KMS-11 (cell line): Measurements from ENCODE around the gene ITPR2.

ENCODE experiments used
- H2AFZ ChIP-seq: fragments of 200-600 bp; sonication (generic); 2 replicates; pipeline ENCODE4 v1.6.1; 2016; ENCODE audit warnings: antibody characterized with exemption, mixed run types, low read depth
- H3K27ac ChIP-seq: fragments of 200-600 bp; sonication (generic); 2 replicates; pipeline ENCODE4 v1.6.1; 2016; ENCODE audit warnings: mild to moderate bottlenecking, mixed run types
- H3K27me3 ChIP-seq: fragments of 200-600 bp; sonication (generic); 2 replicates; pipeline ENCODE4 v1.6.1; 2017; ENCODE audit warnings: mild to moderate bottlenecking, low read depth, mixed run types, moderate library complexity; ENCODE audit not compliant: insufficient read depth
- H3K36me3 ChIP-seq: fragments of 200-600 bp; sonication (generic); 2 replicates; pipeline ENCODE4 v1.6.1; 2017; ENCODE audit warnings: mild to moderate bottlenecking, mixed run types; ENCODE audit not compliant: insufficient read depth
- H3K4me1 ChIP-seq: fragments of 200-600 bp; sonication (generic); 2 replicates; pipeline ENCODE4 v1.6.1; 2016; ENCODE audit warnings: mild to moderate bottlenecking, low read depth, mixed run types; ENCODE audit not compliant: poor library complexity, severe bottlenecking
- H3K4me2 ChIP-seq: fragments of 200-600 bp; sonication (generic); 2 replicates; pipeline ENCODE4 v1.7.0; 2016; ENCODE audit warnings: mild to moderate bottlenecking, mixed run types
- H3K4me3 ChIP-seq: fragments of 200-600 bp; sonication (generic); IDR thresholded peaks from 2 replicates; pipeline ENCODE4 v1.6.1; 2017; ENCODE audit warnings: low read depth, low read length, mixed read lengths; ENCODE audit not compliant: insufficient read depth
- H3K79me2 ChIP-seq: fragments of 200-600 bp; sonication (generic); 2 replicates; pipeline ENCODE4 v1.6.1; 2016; ENCODE audit warnings: low read depth, mixed run types; ENCODE audit not compliant: insufficient read depth
- H3K9ac ChIP-seq: fragments of 200-600 bp; sonication (generic); 2 replicates; pipeline ENCODE4 v1.6.1; 2016; ENCODE audit warnings: mild to moderate bottlenecking, mixed run types
- H4K20me1 ChIP-seq: fragments of 200-600 bp; sonication (generic); 2 replicates; pipeline ENCODE4 v1.6.1; 2016; ENCODE audit warnings: mild to moderate bottlenecking, mixed run types; ENCODE audit not compliant: insufficient read depth
- TF ChIP-seq, protein P1 (sequence below): fragments of 200-600 bp; sonication (generic); conservative IDR thresholded peaks from 2 replicates; pipeline ENCODE4 v1.6.1; 2017; ENCODE audit warnings: low read depth, mild to moderate bottlenecking, antibody characterized with exemption, low read length, moderate library complexity, mixed read lengths

The ITPR2 gene

GRCh38 chr12:26537651-26538050 lies 295.3 kb downstream of the ITPR2 start:
- Histone ChIP-seq H3K4me2 (no peak overlapping the region), H3K4me3 (no peak overlapping the region), H2AFZ (no peak overlapping the region), H3K4me1 (no peaks in the 10 kb centered on the region), H3K27me3 (no peaks in the 10 kb centered on the region), H3K9ac (no peak overlapping the region), H3K36me3 (no peaks in the 10 kb centered on the region), H4K20me1 (no peaks in the 10 kb centered on the region), H3K79me2 (no peaks in the 10 kb centered on the region), H3K27ac (no peak overlapping the region)
- TF ChIP-seq, protein P1, sequence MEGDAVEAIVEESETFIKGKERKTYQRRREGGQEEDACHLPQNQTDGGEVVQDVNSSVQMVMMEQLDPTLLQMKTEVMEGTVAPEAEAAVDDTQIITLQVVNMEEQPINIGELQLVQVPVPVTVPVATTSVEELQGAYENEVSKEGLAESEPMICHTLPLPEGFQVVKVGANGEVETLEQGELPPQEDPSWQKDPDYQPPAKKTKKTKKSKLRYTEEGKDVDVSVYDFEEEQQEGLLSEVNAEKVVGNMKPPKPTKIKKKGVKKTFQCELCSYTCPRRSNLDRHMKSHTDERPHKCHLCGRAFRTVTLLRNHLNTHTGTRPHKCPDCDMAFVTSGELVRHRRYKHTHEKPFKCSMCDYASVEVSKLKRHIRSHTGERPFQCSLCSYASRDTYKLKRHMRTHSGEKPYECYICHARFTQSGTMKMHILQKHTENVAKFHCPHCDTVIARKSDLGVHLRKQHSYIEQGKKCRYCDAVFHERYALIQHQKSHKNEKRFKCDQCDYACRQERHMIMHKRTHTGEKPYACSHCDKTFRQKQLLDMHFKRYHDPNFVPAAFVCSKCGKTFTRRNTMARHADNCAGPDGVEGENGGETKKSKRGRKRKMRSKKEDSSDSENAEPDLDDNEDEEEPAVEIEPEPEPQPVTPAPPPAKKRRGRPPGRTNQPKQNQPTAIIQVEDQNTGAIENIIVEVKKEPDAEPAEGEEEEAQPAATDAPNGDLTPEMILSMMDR, result no peak

GRCh38 chr12:26537126-26537525 lies 295.9 kb downstream of the ITPR2 start:
- Histone ChIP-seq H3K4me3 (no peak overlapping the region), H3K4me2 (no peak overlapping the region), H2AFZ (no peak overlapping the region), H3K36me3 (no peaks in the 10 kb centered on the region), H3K79me2 (no peaks in the 10 kb centered on the region), H3K27me3 (no peaks in the 10 kb centered on the region), H3K4me1 (no peaks in the 10 kb centered on the region), H4K20me1 (no peaks in the 10 kb centered on the region), H3K27ac (no peak overlapping the region), H3K9ac (no peak overlapping the region)
- TF ChIP-seq, protein P1, result no peak

DNA sequence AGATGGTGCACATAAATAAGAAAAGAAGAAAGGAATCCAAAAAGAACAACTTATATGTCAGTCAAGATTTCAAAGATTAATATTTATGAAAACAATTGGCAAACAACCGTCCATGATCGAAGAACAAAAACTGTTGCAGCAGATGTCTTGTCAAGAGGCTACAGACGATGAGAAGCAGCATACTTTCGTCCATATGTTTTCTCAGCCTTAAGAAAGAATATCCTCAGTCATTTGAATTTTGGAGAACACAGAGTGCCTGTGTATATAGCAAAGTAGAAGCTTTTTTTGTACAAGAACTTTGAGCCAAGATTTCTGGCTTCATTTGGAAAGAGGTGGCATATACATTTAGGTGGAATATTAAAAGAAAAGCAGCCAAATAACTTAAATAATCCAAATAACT lies 297.2 kb downstream of the ITPR2 start:
- Histone ChIP-seq H3K79me2 (no peaks in the 10 kb centered on the region), H3K4me2 (no peak overlapping the region), H3K4me1 (no peaks in the 10 kb centered on the region), H3K9ac (no peak overlapping the region), H3K4me3 (no peak overlapping the region), H4K20me1 (no peaks in the 10 kb centered on the region), H3K27me3 (no peaks in the 10 kb centered on the region), H3K36me3 (no peaks in the 10 kb centered on the region), H2AFZ (no peak overlapping the region), H3K27ac (no peak overlapping the region)
- TF ChIP-seq, protein P1, result no peak

DNA sequence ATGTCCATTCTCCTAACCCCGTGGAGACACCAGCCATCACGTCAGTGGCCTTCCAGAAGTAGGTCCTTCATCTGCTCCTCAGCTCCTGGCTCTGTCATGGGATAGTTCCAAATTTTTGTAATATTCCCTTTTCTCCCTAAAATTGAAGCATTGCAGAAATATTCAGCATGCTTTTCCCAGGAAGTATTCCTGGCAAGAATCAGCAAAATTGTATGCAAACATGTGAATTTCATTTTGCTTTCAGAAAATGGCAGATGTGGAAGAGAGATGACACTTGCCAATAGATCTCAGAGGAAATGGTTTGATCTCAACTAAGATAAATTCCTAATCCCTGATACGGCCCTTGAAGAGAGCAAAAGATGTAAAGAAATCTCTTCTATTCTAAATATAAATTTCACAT lies 298.9 kb downstream of the ITPR2 start:
- H2AFZ ChIP-seq, result no peak overlapping the region
- H4K20me1 ChIP-seq, result no peaks in the 10 kb centered on the region
- no peak overlapping the region for H3K27ac ChIP-seq
- no peak overlapping the region for H3K9ac ChIP-seq
- no peaks in the 10 kb centered on the region for H3K36me3 ChIP-seq
- no peak overlapping the region for H3K4me3 ChIP-seq
- no peak overlapping the region for H3K4me2 ChIP-seq
- no peaks in the 10 kb centered on the region for H3K79me2 ChIP-seq
- no peaks in the 10 kb centered on the region for H3K4me1 ChIP-seq
- H3K27me3 ChIP-seq, result no peaks in the 10 kb centered on the region
- TF ChIP-seq, protein P1, result no peak
